OCI-M2 (cell line): ENCODE measurements around the gene ACAP3.

Source experiments
- DNase-seq: peaks from one replicate; lab custom pipeline; 2025; ENCODE audit not compliant: unreplicated experiment; lab: John Stamatoyannopoulos, UW

Gene ACAP3

DNA sequence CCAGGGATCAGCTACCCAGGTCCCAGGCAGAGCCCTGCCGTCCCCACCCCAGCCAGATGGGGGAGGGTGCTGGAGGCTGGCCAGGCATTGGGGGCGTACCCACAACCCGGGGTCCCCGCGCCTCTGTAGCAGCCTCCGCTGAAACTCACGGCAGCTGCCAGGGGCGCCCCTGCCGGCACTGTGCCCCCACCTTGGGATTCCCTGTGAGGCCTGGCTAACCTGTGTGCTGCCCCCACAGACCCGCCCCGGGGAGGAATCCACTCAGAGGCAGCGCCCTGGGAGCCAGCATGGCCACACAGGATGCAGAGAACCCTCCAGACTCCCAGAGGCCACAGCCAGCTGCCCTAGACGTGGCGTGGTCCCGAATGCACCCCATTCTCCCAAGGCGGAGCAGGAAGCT lies 37.7 kb upstream of the ACAP3 start:
- DNase-seq: no peak

DNA sequence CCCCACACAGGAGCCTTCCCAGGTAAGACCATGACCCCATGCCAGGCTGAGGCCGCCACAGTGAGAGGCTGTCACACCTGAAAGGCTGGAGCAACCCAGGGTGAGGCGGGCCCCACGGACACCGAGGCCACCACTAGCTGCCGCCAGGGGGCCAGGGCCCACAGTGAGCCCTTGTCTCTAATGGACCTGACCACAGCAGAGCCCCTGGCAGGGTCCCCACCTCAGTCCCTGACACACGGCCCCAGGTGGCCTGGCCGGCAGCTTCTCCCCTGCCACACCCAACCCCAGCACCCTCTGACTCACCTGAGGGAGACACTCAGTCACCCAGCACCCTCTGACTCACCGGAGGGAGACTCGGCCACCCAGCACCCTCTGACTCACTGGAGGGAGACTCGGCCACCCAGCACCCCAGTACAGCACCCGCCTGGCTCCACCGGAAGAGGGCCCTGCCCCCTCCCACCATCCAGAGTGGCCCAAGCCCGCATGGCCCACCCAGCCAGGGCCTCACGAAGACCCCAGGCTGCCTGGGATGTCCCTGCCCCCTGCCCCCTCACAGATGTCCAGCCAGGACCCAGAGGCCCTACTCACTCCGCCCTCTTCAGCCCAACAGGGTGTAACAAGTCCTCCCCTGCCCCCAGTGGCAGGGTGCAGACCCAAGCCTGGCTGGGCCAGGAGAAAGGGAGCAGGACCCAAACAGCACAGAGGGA lies 37.1 kb upstream of the ACAP3 start:
- DNase-seq: no peak

DNA sequence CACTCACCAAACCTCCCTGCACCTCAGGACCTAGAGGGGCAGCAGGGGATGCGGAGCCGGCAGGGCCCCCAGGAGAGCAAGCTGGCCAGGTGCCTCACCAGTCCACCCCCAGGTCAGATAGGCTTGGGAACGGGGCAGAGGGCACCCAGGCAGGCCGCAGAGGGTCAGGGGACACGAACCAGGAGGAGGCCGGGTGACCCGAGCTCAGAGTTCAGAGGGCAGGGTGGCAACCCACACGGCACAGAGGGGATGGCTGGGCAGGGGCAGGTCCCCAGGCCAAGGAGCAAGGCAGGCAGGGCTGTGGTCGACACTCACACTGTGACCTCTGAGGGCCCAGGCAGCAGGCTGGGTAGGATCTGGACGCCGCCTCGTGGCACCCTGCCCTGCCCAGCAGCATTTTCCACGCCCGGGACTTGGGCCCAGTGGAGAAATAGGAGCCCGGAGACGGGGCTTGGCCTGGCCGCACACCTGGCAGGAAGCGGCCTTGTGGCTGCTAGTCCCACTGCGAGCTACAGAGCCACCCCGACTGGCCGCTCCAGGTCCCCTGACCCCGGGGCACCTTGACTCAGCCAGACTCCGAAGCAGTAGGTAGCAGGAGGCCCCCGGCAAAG lies 36.2 kb upstream of the ACAP3 start:
- no peak for DNase-seq

DNA sequence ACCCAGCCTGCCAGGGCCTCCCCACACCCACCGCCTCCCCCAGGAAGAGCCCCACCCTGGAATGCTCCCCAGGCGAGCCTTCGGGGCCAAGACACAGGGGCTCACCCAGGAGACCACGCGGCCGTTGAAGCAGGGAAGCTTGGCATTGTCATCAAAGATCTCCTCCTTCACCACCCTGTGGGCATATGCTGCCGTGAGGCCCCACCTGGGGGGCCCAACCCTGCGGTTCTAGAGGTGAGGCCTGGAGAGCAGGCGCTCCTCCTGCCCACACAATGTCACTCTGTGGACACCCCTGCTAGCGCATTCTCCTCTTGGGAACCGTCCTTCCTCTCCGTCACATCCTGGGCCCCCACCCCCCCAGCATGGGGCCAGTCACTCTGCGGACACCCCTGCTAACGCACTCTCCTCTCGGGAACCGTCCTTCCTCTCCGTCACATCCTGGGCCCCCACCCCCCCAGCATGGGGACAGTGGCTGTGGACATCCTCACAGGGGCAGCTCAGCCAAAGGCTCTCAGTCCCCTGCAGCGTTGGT lies 34.9 kb upstream of the ACAP3 start:
- no peak for DNase-seq

DNA sequence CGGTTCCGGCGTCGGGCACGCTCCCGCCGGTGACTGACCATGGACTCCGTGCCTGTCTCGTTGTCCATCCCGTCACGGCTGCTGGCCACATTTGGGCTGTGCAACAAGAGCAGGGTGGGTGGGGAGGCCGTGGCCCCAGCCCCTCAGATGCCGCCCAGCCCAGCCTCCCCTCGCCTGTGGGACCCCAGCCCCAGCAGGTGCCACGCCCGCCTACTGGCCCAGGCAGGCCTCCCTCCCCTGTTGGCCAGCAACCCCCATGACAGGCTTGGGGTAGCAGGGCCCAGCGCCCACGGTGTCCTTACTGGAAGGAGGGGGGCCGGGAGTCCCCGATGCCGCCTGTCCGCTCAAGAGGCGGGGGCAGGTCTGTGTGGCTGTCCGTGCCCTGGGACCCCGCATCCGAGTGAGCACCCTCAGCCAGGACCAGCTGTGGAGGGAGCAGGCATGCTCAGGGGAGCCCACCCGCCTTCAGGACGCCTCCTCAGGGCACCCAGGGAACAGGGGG lies 34.4 kb upstream of the ACAP3 start:
- DNase-seq: no peak

DNA sequence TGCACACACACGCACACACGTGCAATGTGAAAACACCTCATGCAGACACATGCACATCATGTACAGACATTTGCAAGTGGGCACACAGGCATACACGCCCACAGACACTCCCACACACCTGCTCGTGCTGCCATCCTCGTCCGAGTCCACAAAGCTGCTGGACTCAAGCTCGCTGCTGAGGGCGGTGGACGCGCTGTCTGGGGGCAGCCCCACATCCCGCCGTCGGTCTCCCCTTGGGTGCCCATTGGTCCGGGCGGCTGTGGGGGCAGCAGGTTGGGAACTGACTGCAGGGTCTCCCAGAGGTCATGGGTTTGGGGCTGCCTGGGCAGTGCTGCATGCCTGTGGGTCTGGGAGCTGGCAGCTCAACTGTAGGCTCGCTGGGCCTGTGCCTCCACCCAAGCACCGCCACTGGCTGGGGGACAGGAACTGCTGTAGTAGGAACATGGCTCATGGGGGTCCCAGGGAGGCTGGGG lies 33.9 kb upstream of the ACAP3 start:
- DNase-seq: no peak

DNA sequence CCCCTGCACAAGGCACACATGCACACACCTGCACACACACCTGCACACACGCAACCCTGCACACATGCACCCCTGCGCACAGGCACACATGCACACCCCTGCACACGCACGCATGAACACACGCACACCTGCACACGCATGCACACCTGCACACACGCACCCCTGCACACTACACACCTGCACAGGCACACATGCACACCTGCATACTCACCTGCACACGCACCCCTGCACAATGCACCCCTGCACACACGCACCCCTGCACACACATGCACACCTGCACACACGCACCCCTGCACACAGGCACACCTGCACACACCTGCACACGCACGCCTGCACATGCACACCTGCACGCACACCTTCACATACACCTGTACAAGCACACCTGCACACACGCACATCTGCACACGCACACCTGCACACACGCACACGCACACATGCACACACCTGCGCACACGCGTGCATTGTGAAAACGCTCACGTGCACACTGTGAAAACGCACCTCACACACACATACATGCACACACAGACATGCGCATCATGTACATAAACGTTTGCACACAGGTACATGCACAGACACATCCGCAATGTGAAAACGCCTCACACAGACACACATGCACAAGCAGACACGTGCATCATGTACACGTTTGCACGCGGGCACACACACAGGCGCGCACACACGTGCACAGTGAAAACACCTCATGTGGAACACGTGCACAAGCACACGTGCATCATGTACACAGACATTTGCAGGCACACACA lies 33.2 kb upstream of the ACAP3 start:
- no peak for DNase-seq

DNA sequence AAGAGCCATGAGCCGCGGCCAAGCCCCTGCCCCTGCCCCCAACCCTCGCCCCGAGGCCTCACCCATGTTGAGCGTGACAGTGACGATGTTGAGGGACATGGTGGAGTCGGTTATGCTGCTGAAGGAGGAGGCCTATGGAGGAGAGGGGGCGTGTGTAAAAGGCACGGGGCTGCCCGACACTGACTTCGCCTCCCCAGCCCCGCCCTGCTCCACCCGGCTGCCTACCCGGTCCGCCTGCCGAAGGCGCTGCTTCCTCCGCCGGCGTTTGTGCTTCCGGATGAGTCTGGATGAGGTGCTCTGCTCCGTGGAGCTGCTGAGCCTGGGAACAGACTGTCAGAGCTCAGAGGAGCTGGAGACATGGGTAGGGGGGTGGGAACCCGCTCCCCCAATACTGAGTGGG lies 32.5 kb upstream of the ACAP3 start:
- DNase-seq: no peak

DNA sequence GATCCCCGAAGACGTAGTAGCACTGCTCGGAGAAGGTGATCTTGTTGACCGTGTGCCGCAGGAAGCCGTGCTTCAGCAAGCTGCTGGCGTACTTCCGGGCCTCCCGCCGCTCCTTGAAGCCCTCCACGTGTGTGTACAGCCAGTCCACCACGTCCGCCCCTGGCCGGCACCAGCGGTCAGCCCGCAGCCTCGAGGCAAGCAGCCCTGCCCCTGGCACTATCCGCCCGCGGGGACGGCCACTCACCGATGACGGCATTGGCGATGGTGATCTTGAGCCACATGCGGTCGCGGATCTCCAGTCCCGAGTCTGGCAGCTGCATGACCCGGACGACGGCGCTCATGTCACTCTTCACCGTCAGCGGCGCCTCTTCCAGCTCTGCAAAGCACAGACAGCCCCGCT lies 30.5 kb upstream of the ACAP3 start:
- DNase-seq: no peak

DNA sequence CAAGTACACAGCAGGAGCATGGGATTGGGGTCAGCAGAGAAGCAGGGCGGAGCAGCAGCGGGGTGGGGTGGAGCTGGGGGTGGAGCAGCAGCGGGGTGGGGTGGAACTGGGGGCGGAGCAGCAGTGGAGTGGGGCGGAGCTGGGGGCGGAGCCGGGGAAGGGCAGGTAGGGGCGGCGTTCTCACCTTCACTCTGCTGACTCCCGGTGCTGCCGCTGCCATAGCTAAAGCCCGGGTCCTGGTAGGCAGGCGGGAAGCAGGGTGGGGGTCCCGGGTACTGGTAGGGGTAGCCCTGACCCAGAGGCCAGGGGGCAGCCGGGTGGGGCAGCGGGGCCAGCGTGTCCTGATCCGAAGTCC lies 30.0 kb upstream of the ACAP3 start:
- no peak for DNase-seq

DNA sequence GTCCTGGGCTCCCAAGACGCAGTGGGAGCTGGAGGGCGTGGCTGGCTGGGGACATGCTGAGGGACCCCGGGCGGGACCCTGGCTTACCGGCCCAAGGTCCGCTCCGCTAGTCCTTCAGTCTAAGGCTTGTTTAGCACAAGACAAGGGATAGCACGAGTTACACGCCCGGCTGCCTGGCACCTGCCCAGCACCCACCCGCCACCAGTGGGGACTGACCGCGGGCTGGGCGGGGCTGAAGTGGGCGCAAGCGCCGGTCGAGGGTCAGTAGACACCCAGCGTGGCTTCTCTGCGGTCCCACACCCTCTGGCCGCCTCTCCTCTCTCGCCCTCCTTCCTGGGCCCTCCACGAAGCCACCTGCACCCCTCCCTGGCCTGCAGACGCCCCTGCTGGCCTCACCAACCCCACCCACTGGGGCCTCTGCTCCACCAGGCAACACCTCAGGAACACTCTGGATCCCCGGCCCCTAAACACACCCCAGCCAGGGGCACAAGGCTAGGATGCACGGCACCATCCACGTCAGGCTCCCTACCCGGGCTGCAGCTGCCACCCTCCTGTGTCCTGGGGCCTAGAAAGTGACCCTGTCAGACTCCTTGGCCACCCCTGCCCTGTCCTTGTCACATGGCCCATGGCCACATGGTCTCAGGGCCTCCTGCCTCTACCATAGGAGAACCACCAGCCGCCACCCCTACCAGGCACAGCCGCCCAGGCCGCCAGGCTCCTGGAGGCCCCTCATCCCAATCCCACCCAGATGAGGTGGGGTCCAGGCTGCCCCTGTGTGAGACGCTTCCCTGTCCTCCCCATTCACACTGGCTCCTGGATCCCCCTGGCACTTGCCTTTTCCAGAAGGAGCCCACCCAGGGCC lies 29.4 kb upstream of the ACAP3 start:
- DNase-seq: no peak

DNA sequence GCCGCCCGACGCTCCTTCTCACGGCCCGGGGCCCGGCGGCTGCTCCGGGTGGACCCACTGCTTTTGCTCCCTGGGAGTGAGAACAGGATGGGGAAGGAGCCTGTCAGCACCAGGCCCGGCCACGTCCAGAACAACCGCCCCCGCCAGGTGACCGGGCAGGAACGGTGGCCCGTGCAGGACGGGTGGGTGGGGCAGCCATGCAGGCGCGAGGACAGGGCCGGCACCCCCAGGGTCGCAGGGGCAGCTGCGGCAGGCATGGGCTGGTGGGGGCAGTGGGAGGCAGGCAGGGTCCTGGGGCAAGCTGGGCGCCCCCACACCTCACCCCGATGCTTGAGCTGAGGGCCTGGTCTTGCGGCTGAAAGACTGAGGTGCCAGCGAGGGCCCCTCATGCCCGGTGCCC lies 28.7 kb upstream of the ACAP3 start:
- no peak for DNase-seq

DNA sequence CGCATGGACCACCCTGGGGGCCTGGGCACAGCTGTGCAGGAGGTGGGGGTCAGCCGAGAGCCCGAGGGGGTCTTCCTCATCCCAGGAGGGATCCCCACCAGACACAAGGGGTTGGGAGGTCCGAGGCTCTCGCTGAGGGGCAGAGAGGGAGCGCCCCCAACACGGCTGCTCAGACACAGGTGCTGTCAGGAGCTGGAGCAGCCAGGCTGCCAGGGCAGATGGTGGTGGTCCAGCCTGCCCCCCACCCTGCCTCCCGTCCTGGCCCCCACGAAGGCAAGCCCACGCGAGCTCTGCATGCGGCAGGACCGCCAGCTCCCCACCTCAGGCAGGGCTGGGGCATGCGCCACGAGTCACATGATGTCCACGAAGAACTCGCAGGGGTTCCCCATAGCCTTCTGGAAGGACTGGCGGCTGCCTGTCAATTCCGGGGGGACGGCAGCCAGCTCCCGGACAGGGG lies 28.1 kb upstream of the ACAP3 start:
- DNase-seq: no peak

DNA sequence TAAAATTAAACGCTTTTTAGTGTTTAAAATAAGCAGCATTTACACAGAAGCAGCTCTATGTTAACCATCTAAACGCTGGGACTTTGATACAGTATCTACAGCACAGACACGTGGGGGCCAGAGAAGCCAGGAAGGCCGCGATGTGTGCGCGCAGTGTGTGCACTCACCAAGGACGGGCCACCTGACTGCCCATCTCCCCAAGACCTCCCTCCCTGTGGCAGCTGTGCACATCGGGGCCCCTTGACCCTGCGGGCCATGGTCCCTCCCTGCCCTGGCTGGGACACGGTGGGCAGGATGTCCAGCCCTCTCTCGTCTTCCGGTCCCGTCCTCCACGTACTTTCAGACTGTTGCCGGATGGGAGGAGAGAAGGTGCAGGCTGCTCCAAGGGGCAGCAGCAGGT lies 27.6 kb upstream of the ACAP3 start:
- DNase-seq: no peak

DNA sequence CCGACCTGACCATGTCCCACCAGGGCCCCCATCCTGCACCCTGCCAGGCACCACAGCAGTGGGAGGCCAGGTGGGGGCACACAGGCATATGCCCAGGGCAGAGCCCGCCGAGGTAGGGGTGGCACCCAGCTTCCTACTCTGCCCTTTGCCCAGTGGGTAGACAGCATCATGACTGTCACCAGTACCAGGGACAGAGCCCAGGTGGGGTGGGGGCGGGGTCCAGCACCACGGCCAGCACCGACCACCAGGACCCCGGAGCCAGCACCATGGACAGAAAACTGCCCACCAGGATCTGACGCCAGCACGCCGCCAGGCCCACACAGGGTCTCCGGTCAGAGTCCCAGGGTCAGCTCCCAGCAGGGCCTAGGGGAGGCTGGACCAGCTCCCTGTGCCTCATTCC lies 27.1 kb upstream of the ACAP3 start:
- DNase-seq: no peak

DNA sequence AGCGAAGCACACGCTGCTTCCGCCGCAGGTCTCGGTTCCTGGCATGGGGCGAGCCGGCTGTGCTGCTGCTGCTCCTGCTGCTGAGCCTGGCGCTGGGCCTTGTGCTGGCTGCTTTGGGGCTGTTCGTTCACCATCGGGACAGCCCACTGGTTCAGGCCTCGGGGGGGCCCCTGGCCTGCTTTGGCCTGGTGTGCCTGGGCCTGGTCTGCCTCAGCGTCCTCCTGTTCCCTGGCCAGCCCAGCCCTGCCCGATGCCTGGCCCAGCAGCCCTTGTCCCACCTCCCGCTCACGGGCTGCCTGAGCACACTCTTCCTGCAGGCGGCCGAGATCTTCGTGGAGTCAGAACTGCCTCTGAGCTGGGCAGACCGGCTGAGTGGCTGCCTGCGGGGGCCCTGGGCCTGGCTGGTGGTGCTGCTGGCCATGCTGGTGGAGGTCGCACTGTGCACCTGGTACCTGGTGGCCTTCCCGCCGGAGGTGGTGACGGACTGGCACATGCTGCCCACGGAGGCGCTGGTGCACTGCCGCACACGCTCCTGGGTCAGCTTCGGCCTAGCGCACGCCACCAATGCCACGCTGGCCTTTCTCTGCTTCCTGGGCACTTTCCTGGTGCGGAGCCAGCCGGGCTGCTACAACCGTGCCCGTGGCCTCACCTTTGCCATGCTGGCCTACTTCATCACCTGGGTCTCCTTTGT lies 26.0 kb upstream of the ACAP3 start:
- no peak for DNase-seq

DNA sequence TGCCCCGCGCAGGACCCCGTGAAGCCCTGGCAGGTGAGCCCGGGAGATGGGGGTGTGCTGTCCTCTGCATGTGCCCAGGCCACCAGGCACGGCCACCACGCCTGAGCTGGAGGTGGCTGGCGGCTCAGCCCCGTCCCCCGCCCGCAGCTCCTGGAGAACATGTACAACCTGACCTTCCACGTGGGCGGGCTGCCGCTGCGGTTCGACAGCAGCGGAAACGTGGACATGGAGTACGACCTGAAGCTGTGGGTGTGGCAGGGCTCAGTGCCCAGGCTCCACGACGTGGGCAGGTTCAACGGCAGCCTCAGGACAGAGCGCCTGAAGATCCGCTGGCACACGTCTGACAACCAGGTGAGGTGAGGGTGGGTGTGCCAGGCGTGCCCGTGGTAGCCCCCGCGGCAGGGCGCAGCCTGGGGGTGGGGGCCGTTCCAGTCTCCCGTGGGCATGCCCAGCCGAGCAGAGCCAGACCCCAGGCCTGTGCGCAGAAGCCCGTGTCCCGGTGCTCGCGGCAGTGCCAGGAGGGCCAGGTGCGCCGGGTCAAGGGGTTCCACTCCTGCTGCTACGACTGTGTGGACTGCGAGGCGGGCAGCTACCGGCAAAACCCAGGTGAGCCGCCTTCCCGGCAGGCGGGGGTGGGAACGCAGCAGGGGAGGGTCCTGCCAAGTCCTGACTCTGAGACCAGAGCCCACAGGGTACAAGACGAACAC lies 25.2 kb upstream of the ACAP3 start:
- DNase-seq: no peak

DNA sequence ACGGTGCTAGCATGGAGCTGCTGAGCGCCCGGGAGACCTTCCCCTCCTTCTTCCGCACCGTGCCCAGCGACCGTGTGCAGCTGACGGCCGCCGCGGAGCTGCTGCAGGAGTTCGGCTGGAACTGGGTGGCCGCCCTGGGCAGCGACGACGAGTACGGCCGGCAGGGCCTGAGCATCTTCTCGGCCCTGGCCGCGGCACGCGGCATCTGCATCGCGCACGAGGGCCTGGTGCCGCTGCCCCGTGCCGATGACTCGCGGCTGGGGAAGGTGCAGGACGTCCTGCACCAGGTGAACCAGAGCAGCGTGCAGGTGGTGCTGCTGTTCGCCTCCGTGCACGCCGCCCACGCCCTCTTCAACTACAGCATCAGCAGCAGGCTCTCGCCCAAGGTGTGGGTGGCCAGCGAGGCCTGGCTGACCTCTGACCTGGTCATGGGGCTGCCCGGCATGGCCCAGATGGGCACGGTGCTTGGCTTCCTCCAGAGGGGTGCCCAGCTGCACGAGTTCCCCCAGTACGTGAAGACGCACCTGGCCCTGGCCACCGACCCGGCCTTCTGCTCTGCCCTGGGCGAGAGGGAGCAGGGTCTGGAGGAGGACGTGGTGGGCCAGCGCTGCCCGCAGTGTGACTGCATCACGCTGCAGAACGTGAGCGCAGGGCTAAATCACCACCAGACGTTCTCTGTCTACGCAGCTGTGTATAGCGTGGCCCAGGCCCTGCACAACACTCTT lies 24.5 kb upstream of the ACAP3 start:
- DNase-seq: no peak
